HepG2 (cell line): ENCODE data around the gene NMNAT3. TPM values are rescaled to one million over a fixed set of nuclear protein-coding genes. Genes with fewer than 3 reads are reported as not detected.

Experiments
- ATAC-seq: fragments of 200-7000 bp; cut with Tn5 transposase; 3 replicates; pipeline ENCODE4 v1.9.1; 2020; ENCODE audit warnings: mild to moderate bottlenecking, moderate library complexity
- BruUV-seq: library from RNA; stranded (reverse); fragments of 400-500 nt; replicated peaks from 2 replicates; lab custom pipeline; 2021; lab: Mats Ljungman, UMichigan
- CTCF ChIA-PET: fragments of 300-600 bp; formaldehyde crosslinking; extraction: SDS; loops from one replicate; lab custom pipeline; 2021; ENCODE audit warnings: low total read pairs, inconsistent platforms, low intra/inter-chr PET ratio; lab: Yijun Ruan, JAX
- POLR2A ChIA-PET: fragments of 350-600 bp; sonication (Branson Sonifier 250); formaldehyde crosslinking; loops from one replicate; lab custom pipeline; 2020; ENCODE audit warnings: antibody characterized with exemption, inconsistent platforms; lab: Yijun Ruan, JAX
- DNase-seq: peaks from one replicate; pipeline ENCODE4 v3.0.0-alpha.2; 2015; ENCODE audit warnings: low spot score
- FAIRE-seq: peaks from 3 replicates; lab custom pipeline; 2011; peaks lifted over from hg19 to GRCh38; lab: Jason Lieb, UNC
- H2AFZ ChIP-seq: one replicate; pipeline ENCODE4 v1.6.1; 2011; ENCODE audit warnings: low read length, inconsistent platforms
- H3K27ac ChIP-seq: fragments of 300-600 bp; 3 replicates; pipeline ENCODE4 v1.8.0; 2011; ENCODE audit warnings: mixed run types, mild to moderate bottlenecking, mixed read lengths, low read length, inconsistent platforms; ENCODE audit not compliant: insufficient read depth; ENCODE audit errors: extremely low read length
- H3K27me3 ChIP-seq, 2 experiments: fragments of 200-600 bp in 1 of 2; 2 replicates in 1 of 2; 3 replicates in 1 of 2; pipeline versions ENCODE4 v1.6.0 to v1.8.0; 2011; ENCODE audit warnings: low read length in 2 of 2, mild to moderate bottlenecking in 2 of 2, moderate library complexity in 2 of 2, inconsistent platforms in 1 of 2; ENCODE audit not compliant: insufficient read depth in 2 of 2, control insufficient read depth in 1 of 2
- H3K36me3 ChIP-seq, 2 experiments: fragments of 200-600 bp in 1 of 2; replicated peaks in 1 of 2; 2 replicates in 1 of 2; 3 replicates in 1 of 2; pipeline versions ENCODE4 v1.5.1 to v1.8.0; 2011; ENCODE audit warnings: low read length in 2 of 2, inconsistent platforms in 1 of 2; ENCODE audit not compliant: insufficient read depth in 2 of 2, control insufficient read depth in 1 of 2
- H3K4me1 ChIP-seq: 2 replicates; pipeline ENCODE4 v1.5.1; 2012; ENCODE audit warnings: low read length, inconsistent platforms; ENCODE audit not compliant: insufficient read depth
- H3K4me2 ChIP-seq: 2 replicates; pipeline ENCODE4 v1.6.0; 2011; ENCODE audit warnings: low read depth, low read length, inconsistent platforms
- H3K4me3 ChIP-seq, 3 experiments: fragments of 200-600 bp in 1 of 3; sonication (generic), shearing (Covaris generic) in 1 of 3; replicated peaks in 1 of 3; 2 replicates each; pipeline ENCODE4 v1.5.1; 2011 to 2016; ENCODE audit warnings: low read length in 3 of 3, inconsistent platforms in 2 of 3, low read depth in 2 of 3, mild to moderate bottlenecking in 2 of 3, control low read depth in 1 of 3, mixed read lengths in 1 of 3; ENCODE audit not compliant: insufficient read depth in 1 of 3
- H3K79me2 ChIP-seq: one replicate; pipeline ENCODE4 v1.6.1; 2011; ENCODE audit warnings: low read length, inconsistent platforms; ENCODE audit not compliant: insufficient read depth
- H3K9ac ChIP-seq: 2 replicates; pipeline ENCODE4 v1.6.0; 2011; ENCODE audit warnings: mild to moderate bottlenecking, low read depth, low read length, inconsistent platforms; ENCODE audit not compliant: insufficient read depth
- H3K9me3 ChIP-seq: 2 replicates; pipeline ENCODE4 v1.5.1; 2012; ENCODE audit warnings: mild to moderate bottlenecking, low read length
- H4K20me1 ChIP-seq: 2 replicates; pipeline ENCODE4 v1.6.0; 2011; ENCODE audit warnings: inconsistent platforms, mild to moderate bottlenecking, low read length, moderate library complexity; ENCODE audit not compliant: insufficient read depth
- GFI1 ChIP-seq: sonication (generic); formaldehyde crosslinking; IDR thresholded peaks from 2 replicates; pipeline ENCODE4 v1.5.0; 2020; ENCODE audit warnings: missing genetic modification reagents, mild to moderate bottlenecking, borderline replicate concordance
- GMEB2 ChIP-seq: IDR thresholded peaks from 2 replicates; pipeline ENCODE4 v1.6.1; 2016; ENCODE audit warnings: missing biosample characterization, missing genetic modification reagents, low read depth
- MXI1 ChIP-seq: IDR thresholded peaks from 3 replicates; pipeline ENCODE4 v1.6.1; 2012; ENCODE audit warnings: low read depth, low read length, inconsistent platforms, borderline replicate concordance
- MYNN ChIP-seq: sonication (generic); formaldehyde crosslinking; IDR thresholded peaks from 2 replicates; pipeline ENCODE4 v1.4.0; 2020; ENCODE audit warnings: mild to moderate bottlenecking, low read depth, missing genetic modification reagents
- NFAT5 ChIP-seq: sonication (generic); formaldehyde crosslinking; IDR thresholded peaks from 2 replicates; pipeline ENCODE4 v1.4.0; 2020; ENCODE audit warnings: missing genetic modification reagents
- ZNF547 ChIP-seq: sonication (generic); formaldehyde crosslinking; IDR thresholded peaks from 2 replicates; pipeline ENCODE4 v1.5.1; 2020; ENCODE audit warnings: mild to moderate bottlenecking, missing genetic modification reagents
- ZNF646 ChIP-seq: sonication (generic); formaldehyde crosslinking; IDR thresholded peaks from 2 replicates; pipeline ENCODE4 v1.9.0; 2021; ENCODE audit warnings: mild to moderate bottlenecking, missing genetic modification reagents
- ZNF740 ChIP-seq: sonication (generic); formaldehyde crosslinking; IDR thresholded peaks from 2 replicates; pipeline ENCODE4 v1.4.0; 2020; ENCODE audit warnings: missing genetic modification reagents
- ZSCAN5A ChIP-seq: sonication (generic); formaldehyde crosslinking; IDR thresholded peaks from 2 replicates; pipeline ENCODE4 v1.8.0; 2022; ENCODE audit warnings: mild to moderate bottlenecking, missing genetic modification reagents, borderline replicate concordance
- in situ Hi-C: cut with HindIII; loops from 2 replicates; pipeline ENCODE4 v1.10.0; 2017; ENCODE audit warnings: low pct_unique_long_range_greater_than_20kb; ENCODE audit not compliant: extremely low pct_ligation_motif_present
- intact Hi-C: fragments of 100-400 bp; cut with micrococcal nuclease; formaldehyde crosslinking; loops from one replicate; pipeline ENCODE4 v1.10.0; 2022; ENCODE audit not compliant: unreplicated experiment
- polyA plus RNA-seq, 8 experiments: library from polyadenylated mRNA; depleted of rRNA in 3 of 8; stranded (reverse) in 7 of 8; unstranded in 1 of 8; fragments of >200 nt; fragmentation: Illumina TruSeq in 4 of 8; extraction: Trizol in 4 of 8; gene quantifications; 2 replicates each; pipeline versions ENCODE4 v1.2.1 to v1.2.3, GENCODE V29; 2011 to 2016; ENCODE audit warnings: low read depth in 4 of 8, missing spikeins in 1 of 8, mixed read lengths in 1 of 8; ENCODE audit not compliant: insufficient read depth in 1 of 8
- total RNA-seq, 5 experiments: library from RNA; depleted of rRNA; stranded (reverse); fragments of >200 nt; fragmentation: Illumina TruSeq; extraction: Trizol; gene quantifications; 2 replicates each; pipeline ENCODE4 v1.2.3, GENCODE V29; 2016; ENCODE audit warnings: low read depth in 1 of 5

Gene NMNAT3
- total and polyA plus RNA-seq, 2 of the 13 experiments (the other 11 are each of a cell fraction or from before 2014, with no cell fraction given): 6.1 to 7.0 TPM

GRCh38 chr3:139547666-139548065 is 130.1 kb downstream of the NMNAT3 start:
- Histone ChIP-seq H3K4me3 (no peak overlapping the region), H3K9ac (no peak overlapping the region), H3K27ac (no peak overlapping the region), H3K79me2 (no peaks in the 10 kb centered on the region), H3K36me3 (no peaks in the 10 kb centered on the region), H3K4me1 (no peaks in the 10 kb centered on the region), H2AFZ (no peak overlapping the region), H4K20me1 (no peaks in the 10 kb centered on the region), H3K4me2 (no peak overlapping the region), H3K27me3 (peaks cover 0 to 2% of the 10 kb centered on the region in 2 experiments; a peak in 1 of 5 replicates), H3K9me3 (no peaks in the 10 kb centered on the region)
- intact Hi-C loops (no loop called here), in situ Hi-C loops (no loop called here)
- no TSS peak for BruUV-seq
- CTCF ChIA-PET: no interaction called here
- no peak for FAIRE-seq
- POLR2A ChIA-PET: no interaction called here
- ATAC-seq: no peak
- DNase-seq: no peak
- TF ChIP-seq ZNF740 (no peak), MYNN (CRISPR knock-in tag) (no peak), NFAT5 (CRISPR knock-in tag) (no peak), GFI1 (CRISPR knock-in tag) (no peak), GMEB2 (CRISPR knock-in tag) (no peak), ZSCAN5A (no peak), ZNF547 (no peak), MXI1 (no peak), ZNF646 (no peak)
